Adrenal gland (tissue), 12 donors: ENCODE results near the gene RGS6. TPM values are rescaled to one million over a fixed set of nuclear protein-coding genes. Genes with fewer than 3 reads are reported as not detected.

Source experiments
- DNase-seq, 7 donors: peaks; one replicate each; pipeline ENCODE4 v3.0.0-alpha.2; 2019 to 2020
- H3K27ac ChIP-seq, 5 donors: fragments of 200-600 bp; sonication (generic) in 4 of 5; 1 replicate in 3 of 5; 2 replicates in 2 of 5; pipeline versions ENCODE4 v1.5.1 to v1.8.0; 2016 to 2020; ENCODE audit warnings: mild to moderate bottlenecking in 1 of 5
- H3K27me3 ChIP-seq: fragments of 200-600 bp; 2 replicates; pipeline ENCODE4 v1.8.0; 2021
- H3K36me3 ChIP-seq, 2 donors: fragments of 200-600 bp; replicated peaks in 1 of 2; 1 replicate in 1 of 2; 2 replicates in 1 of 2; pipeline versions ENCODE4 v1.5.1 to v1.8.0; 2018 to 2022
- H3K4me1 ChIP-seq, 2 donors: fragments of 200-600 bp; replicated peaks in 1 of 2; 1 replicate in 1 of 2; 2 replicates in 1 of 2; pipeline versions ENCODE4 v1.5.1 to v1.8.0; 2018 to 2021
- H3K4me3 ChIP-seq, 4 donors: fragments of 200-600 bp; sonication (generic) in 3 of 4; one replicate each; pipeline ENCODE4 v1.5.1; 2016 to 2018
- H3K9me3 ChIP-seq, 3 donors: fragments of 200-600 bp; sonication (generic) in 1 of 3; replicated peaks in 1 of 3; 1 replicate in 2 of 3; 2 replicates in 1 of 3; pipeline versions ENCODE4 v1.5.1 to v1.8.0; 2016 to 2021
- POLR2A ChIP-seq, 2 donors: fragments of 450-650 bp; IDR thresholded peaks; one replicate each; pipeline ENCODE4 v1.6.1; 2017; ENCODE audit warnings: antibody characterized with exemption in 2 of 2, mild to moderate bottlenecking in 2 of 2, moderate library complexity in 1 of 2
- WGBS, 4 donors: extraction: QIAGEN DNeasy Blood & Tissue Kit in 2 of 4; methylation state at CpG; one replicate each; pipeline versions ENCODE4 v1.1.5 to v1.1.7; 2013 to 2017; 5-methylcytosine and 5-hydroxymethylcytosine counted together
- intact Hi-C, 2 donors: fragments of 100-400 bp; cut with DNase I; formaldehyde crosslinking; loops; one replicate each; pipeline versions ENCODE4 v1.14.1 to v1.15.0; 2022 to 2023
- polyA plus RNA-seq, 3 donors: library from polyadenylated mRNA; stranded (reverse); fragments of 200-250 nt in 2 of 3; fragments of 350-450 nt in 1 of 3; fragmentation: Illumina TruSeq in 1 of 3; extraction: RNeasy Lipid Tissue Mini Kit (QIAGEN cat#74804) in 1 of 3; gene quantifications; one replicate each; pipeline ENCODE4 v1.2.3, GENCODE V29; 2013 to 2014
- total RNA-seq, 9 donors: library from RNA; depleted of rRNA in 4 of 9; stranded (reverse); fragments of >200 nt in 4 of 9; fragments of 120-200 nt in 1 of 9; fragmentation: NEBNext Ultra II Directional in 1 of 9; extraction: Animal tissue kit (Norgen Biotek cat#: 25700) in 1 of 9; gene quantifications; one replicate each; pipeline versions ENCODE4 v1.1.0 to v1.2.4, GENCODE V29; 2013 to 2023
- TF ChIP-seq, protein P1 (sequence below), 6 experiments: fragments of 450-650 bp in 4 of 6; fragments of 200-600 bp in 2 of 6; sonication (generic) in 1 of 6; IDR thresholded peaks; 1 replicate in 5 of 6; 2 replicates in 1 of 6; pipeline versions ENCODE4 v1.5.1 to v1.8.0; 2016 to 2021; ENCODE audit warnings: antibody characterized with exemption in 6 of 6, mild to moderate bottlenecking in 2 of 6, moderate library complexity in 1 of 6
- donor health status: healthy with polysubstance abuse.
- donor health status: Bipolar disorder and iron deficiency.
- donor health status: DM: yes; HTN: yes; CAD: no.
- donor health status: DM: no; HTN: no; CAD: no.
- donor health status: DM: no; HTN: no; CAD: no.
- donor health status: DM: yes; HTN: yes; CAD: no.

RGS6 gene
- total and polyA plus RNA-seq, 12 donors = 0.06 to 4.3 (median 0.41) TPM; not detected in 1

GRCh38 chr14:72419226-72419775, 487.1 kb downstream of the RGS6 start:
- no peaks in the 10 kb centered on the region for H3K9me3 ChIP-seq
- no peak for DNase-seq
- no peaks in the 10 kb centered on the region for H3K27me3 ChIP-seq
- H3K4me1 ChIP-seq = no peaks in the 10 kb centered on the region
- 84 to 89% (median 87%) methylated on average over 6 of the region's 6 CpGs for WGBS, 4 donors
- TF ChIP-seq, protein P1, sequence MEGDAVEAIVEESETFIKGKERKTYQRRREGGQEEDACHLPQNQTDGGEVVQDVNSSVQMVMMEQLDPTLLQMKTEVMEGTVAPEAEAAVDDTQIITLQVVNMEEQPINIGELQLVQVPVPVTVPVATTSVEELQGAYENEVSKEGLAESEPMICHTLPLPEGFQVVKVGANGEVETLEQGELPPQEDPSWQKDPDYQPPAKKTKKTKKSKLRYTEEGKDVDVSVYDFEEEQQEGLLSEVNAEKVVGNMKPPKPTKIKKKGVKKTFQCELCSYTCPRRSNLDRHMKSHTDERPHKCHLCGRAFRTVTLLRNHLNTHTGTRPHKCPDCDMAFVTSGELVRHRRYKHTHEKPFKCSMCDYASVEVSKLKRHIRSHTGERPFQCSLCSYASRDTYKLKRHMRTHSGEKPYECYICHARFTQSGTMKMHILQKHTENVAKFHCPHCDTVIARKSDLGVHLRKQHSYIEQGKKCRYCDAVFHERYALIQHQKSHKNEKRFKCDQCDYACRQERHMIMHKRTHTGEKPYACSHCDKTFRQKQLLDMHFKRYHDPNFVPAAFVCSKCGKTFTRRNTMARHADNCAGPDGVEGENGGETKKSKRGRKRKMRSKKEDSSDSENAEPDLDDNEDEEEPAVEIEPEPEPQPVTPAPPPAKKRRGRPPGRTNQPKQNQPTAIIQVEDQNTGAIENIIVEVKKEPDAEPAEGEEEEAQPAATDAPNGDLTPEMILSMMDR (IDR thresholded peaks at IDR 0.05) = no peak
- TF ChIP-seq POLR2A (IDR thresholded peaks at IDR 0.05) = no peak
- no peak overlapping the region for H3K27ac ChIP-seq
- no peaks in the 10 kb centered on the region for H3K36me3 ChIP-seq
- intact Hi-C loops = no loop called here
- no peak overlapping the region for H3K4me3 ChIP-seq

GRCh38 chr14:72420749-72421474, 488.7 kb downstream of the RGS6 start:
- Histone ChIP-seq H3K27ac (no peak overlapping the region), H3K36me3 (no peaks in the 10 kb centered on the region), H3K4me1 (no peaks in the 10 kb centered on the region), H3K27me3 (no peaks in the 10 kb centered on the region), H3K4me3 (no peak overlapping the region), H3K9me3 (no peaks in the 10 kb centered on the region)
- intact Hi-C loops = no loop called here
- no peak for TF ChIP-seq POLR2A (IDR thresholded peaks at IDR 0.05)
- TF ChIP-seq, protein P1 (IDR thresholded peaks at IDR 0.05) = peak; percentile 83 to 98 (median 88)
- WGBS, 4 donors = 23 to 27% (median 25%) methylated on average over 17 of the region's 17 CpGs
- peak; percentile 75 to 96 (median 88) for DNase-seq

DNA sequence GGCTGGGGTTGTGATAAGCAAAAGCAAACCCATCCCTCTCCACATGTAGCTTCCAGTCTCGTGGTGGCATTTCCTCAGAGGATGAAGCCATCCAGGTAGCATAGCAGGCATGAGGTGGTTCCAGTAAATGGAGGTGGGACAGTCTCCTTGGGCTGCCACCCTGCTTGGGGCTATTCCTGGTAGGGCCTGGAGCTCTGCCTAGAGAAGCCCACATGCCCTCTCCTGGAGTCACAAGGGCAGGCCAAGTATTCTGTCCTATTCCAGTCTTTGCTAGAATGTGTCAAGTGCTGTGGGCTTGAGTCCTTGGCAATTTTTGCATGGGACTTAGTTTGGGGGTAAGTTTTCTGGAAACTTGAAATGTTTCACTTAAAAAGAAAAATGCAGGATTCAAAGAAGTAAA, 491.7 kb downstream of the RGS6 start:
- no peaks in the 10 kb centered on the region for H3K36me3 ChIP-seq
- H3K27ac ChIP-seq = no peak overlapping the region
- no peaks in the 10 kb centered on the region for H3K9me3 ChIP-seq
- no peaks in the 10 kb centered on the region for H3K4me1 ChIP-seq
- no peak overlapping the region for H3K4me3 ChIP-seq
- no peaks in the 10 kb centered on the region for H3K27me3 ChIP-seq
- TF ChIP-seq POLR2A (IDR thresholded peaks at IDR 0.05) = no peak
- TF ChIP-seq, protein P1 (IDR thresholded peaks at IDR 0.05) = no peak
- intact Hi-C loops = no loop called here
- DNase-seq = no peak
- WGBS, 4 donors = 89 to 100% (median 98%) methylated on average over 1 of the region's 1 CpG

DNA sequence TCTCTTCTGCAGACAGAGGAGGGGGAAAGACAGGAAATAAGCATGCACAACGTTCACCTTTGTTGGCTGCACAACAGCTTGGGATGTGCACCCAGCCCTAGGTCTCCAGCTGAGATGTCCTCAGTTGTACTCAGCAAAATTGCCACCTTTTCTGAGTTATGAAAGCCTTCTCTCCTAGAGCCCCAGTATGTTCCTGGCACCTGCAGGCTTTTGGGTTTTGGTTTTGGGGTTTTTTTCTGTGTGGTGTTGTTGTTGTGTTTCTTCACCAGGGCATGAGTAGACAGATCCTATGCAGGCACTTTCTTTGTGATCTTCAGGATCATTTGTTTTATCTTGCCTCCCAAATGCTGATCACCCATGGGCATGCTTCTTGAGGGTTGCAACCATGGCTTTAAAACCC, 498.2 kb downstream of the RGS6 start:
- no peak for TF ChIP-seq POLR2A (IDR thresholded peaks at IDR 0.05)
- TF ChIP-seq, protein P1 (IDR thresholded peaks at IDR 0.05) = no peak
- WGBS, 4 donors = 11 to 40% (median 36%) methylated on average over 1 of the region's 1 CpG

More for the DNA sequence above, 498.2 kb downstream of the RGS6 start:
- Histone ChIP-seq H3K27me3 (no peaks in the 10 kb centered on the region), H3K9me3 (no peaks in the 10 kb centered on the region), H3K4me3 (no peak overlapping the region), H3K36me3 (no peaks in the 10 kb centered on the region), H3K4me1 (no peaks in the 10 kb centered on the region), H3K27ac (no peak overlapping the region)
- intact Hi-C loops = no loop called here
- DNase-seq = no peak
